ENCODE measurements around the gene SMARCB1. TPM values are rescaled to one million over a fixed set of nuclear protein-coding genes. Genes with fewer than 3 reads are reported as not detected.

SMARCB1 gene
- total RNA-seq, 1 experiment from 2014 or later = 115 TPM

DNA sequence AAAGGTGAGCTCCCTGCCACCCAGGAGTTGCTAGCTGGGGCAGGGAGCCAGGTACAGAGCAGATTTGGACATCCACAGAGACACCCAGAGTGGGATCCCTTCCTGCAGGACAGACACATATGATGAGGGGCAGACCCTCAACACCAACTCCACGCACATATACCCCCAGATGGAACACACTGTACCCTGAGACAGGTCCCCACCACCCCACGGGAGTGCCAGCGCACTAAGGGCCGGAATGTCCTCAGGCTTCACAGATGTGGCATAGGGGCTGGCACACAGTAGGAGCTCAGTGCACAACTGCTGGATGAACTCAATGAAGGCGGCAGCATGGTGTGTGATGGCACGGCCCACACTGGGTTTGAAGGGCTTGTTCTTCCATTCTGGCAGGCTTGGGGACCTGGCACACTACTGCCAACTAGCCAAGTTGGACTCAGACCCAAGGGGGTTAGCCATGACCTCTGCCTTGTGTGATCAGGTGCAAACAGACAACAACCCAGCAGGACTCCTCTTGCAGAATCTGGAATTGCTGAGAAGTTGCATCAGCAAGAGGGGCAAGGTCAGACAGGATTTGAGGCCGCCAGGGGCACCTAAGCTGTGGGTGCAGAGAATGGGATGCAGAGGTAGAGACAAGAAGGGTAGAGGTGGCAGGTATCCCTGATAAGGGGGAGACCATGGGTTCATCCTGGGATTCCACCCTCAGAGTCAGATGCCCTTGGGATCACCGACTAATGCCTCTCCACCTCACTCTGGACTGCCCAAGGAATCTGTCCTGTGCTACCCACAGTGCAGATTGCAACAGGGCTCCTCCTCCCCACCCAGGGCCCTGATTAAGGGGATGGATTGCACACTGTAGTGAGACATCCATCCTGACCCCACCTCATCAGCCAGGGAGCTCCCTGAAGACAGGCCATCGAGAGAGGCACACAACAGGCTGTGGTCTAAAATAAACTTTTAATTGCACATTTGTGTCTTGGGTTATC is 21.6 kb upstream of the SMARCB1 start:
- peaks cover 9% of the 10 kb centered on the region for H3K4me1 Mint-ChIP-seq (ENCODE audit: insufficient read depth, unreplicated experiment)
- no TSS peak for BruUV-seq (replicated peaks)
- H3K36me3 Mint-ChIP-seq (ENCODE audit: insufficient read depth, unreplicated experiment) = no peaks in the 10 kb centered on the region
- H3K27me3 Mint-ChIP-seq (ENCODE audit: insufficient read depth, unreplicated experiment) = no peaks in the 10 kb centered on the region
- no peak overlapping the region for H3K4me3 Mint-ChIP-seq (ENCODE audit: unreplicated experiment)
- H3K9me3 Mint-ChIP-seq (ENCODE audit: unreplicated experiment) = no peaks in the 10 kb centered on the region
- intact Hi-C loops (cut with micrococcal nuclease) = loop anchor here (5.0 kb wide), 2 partner anchors 82 to 223 kb away; no protein-coding TSS in a partner anchor
- no peak for DNase-seq (ENCODE audit: unreplicated experiment)
- H3K27ac Mint-ChIP-seq (ENCODE audit: low read depth, unreplicated experiment) = no peak overlapping the region
- ChIA-PET CTCF (interaction anchor here (0.7 kb wide), 1 partner anchor 85 kb away, joined by 3 read pairs; no protein-coding TSS in a partner anchor), POLR2A (interaction anchor here (1.1 kb wide), 1 partner anchor 14 kb away, joined by 3 read pairs; the partner anchor contains the start of gene ZNF70)
- no peak for TF ChIP-seq CTCF (IDR thresholded peaks at IDR 0.05; ENCODE audit: unreplicated experiment)

GRCh38 chr22:23767303-23767672 is 19.5 kb upstream of the SMARCB1 start:
- intact Hi-C loops (cut with micrococcal nuclease) = loop anchor here (5.0 kb wide), 2 partner anchors 80 to 225 kb away; no protein-coding TSS in a partner anchor
- ChIA-PET POLR2A (interaction anchor here (1.0 to 2.0 kb wide), 7 partner anchors 15 to 146 kb away, joined by 3 to 12 read pairs (median 5); partner anchors contain the start of genes SLC2A11 and ZNF70), CTCF (interaction anchor here (0.5 to 7.0 kb wide), 8 partner anchors 9 to 1548 kb away, joined by 3 to 53 read pairs (median 4); partner anchors contain the start of gene VPREB3)
- no peak for DNase-seq (ENCODE audit: unreplicated experiment)
- TF ChIP-seq CTCF (IDR thresholded peaks at IDR 0.05; ENCODE audit: unreplicated experiment) = no peak
- Mint-ChIP-seq H3K36me3 (ENCODE audit: insufficient read depth, unreplicated experiment) (no peaks in the 10 kb centered on the region), H3K27me3 (ENCODE audit: insufficient read depth, unreplicated experiment) (no peaks in the 10 kb centered on the region), H3K9me3 (ENCODE audit: unreplicated experiment) (no peaks in the 10 kb centered on the region), H3K4me3 (ENCODE audit: unreplicated experiment) (peak overlapping the region; percentile 69), H3K4me1 (ENCODE audit: insufficient read depth, unreplicated experiment) (peaks cover 9% of the 10 kb centered on the region), H3K27ac (ENCODE audit: low read depth, unreplicated experiment) (no peak overlapping the region)
- BruUV-seq (replicated peaks) = no TSS peak

GRCh38 chr22:23767673-23768548 is 18.9 kb upstream of the SMARCB1 start, which contains the start of gene CHCHD10:
CHCHD10 (minus strand) TSS chr22:23767972; CDS start chr22:23767874, 98 bp downstream.
- peak; percentile 69 for DNase-seq (ENCODE audit: unreplicated experiment)
- Mint-ChIP-seq H3K4me3 (ENCODE audit: unreplicated experiment) (peak within 1 kb of the TSS; percentile 69), H3K27ac (ENCODE audit: low read depth, unreplicated experiment) (no peak within 1 kb of the TSS), H3K27me3 (ENCODE audit: insufficient read depth, unreplicated experiment) (no peaks in the 10 kb centered on the region), H3K4me1 (ENCODE audit: insufficient read depth, unreplicated experiment) (peaks cover 9% of the 10 kb centered on the region), H3K9me3 (ENCODE audit: unreplicated experiment) (no peaks in the 10 kb centered on the region), H3K36me3 (ENCODE audit: insufficient read depth, unreplicated experiment) (peaks cover under 1% of the 10 kb centered on the region)
- BruUV-seq (replicated peaks) = no TSS peak
- POLR2A ChIA-PET = interaction anchor here (0.8 to 2.0 kb wide), 9 partner anchors 14 to 152 kb away, joined by 3 to 12 read pairs (median 4); partner anchors contain the start of genes SLC2A11 and ZNF70
- intact Hi-C loops (cut with micrococcal nuclease) = loop anchor here (5.0 kb wide), 2 partner anchors 79 to 226 kb away; no protein-coding TSS in a partner anchor
- TF ChIP-seq CTCF (IDR thresholded peaks at IDR 0.05; ENCODE audit: unreplicated experiment) = peak; percentile 68
- CTCF ChIA-PET = interaction anchor here (0.5 to 7.0 kb wide), 11 partner anchors 9 to 1549 kb away, joined by 3 to 53 read pairs (median 4); partner anchors contain the start of genes MIF and VPREB3

Measured in MCF 10A (cell line).